HG03432 (cell line): ENCODE data around the gene ARID4B.
A peak's percentile ranks its signal among the peaks of the same experiment; 100 is the strongest.
"Not testable (repeated sequence)": the region's sequence is repeated elsewhere in the genome, so short reads cannot be mapped to it uniquely, and the experiment has no call there.

Experiments
- ATAC-seq: cut with Tn5 transposase; IDR thresholded peaks from one replicate; pipeline ENCODE4 v1.9.1; 2021; ENCODE audit warnings: mild to moderate bottlenecking, moderate library complexity; ENCODE audit not compliant: unreplicated experiment

The ARID4B gene

GRCh38 chr1:235328271-235329138, 526 bp upstream of the ARID4B start, which contains the start of gene GGPS1:
Gene GGPS1 (plus strand): TSS chr1:235328570. CDS start chr1:235335265, 6,695 bp downstream.
- ATAC-seq, result peak; percentile 60

DNA sequence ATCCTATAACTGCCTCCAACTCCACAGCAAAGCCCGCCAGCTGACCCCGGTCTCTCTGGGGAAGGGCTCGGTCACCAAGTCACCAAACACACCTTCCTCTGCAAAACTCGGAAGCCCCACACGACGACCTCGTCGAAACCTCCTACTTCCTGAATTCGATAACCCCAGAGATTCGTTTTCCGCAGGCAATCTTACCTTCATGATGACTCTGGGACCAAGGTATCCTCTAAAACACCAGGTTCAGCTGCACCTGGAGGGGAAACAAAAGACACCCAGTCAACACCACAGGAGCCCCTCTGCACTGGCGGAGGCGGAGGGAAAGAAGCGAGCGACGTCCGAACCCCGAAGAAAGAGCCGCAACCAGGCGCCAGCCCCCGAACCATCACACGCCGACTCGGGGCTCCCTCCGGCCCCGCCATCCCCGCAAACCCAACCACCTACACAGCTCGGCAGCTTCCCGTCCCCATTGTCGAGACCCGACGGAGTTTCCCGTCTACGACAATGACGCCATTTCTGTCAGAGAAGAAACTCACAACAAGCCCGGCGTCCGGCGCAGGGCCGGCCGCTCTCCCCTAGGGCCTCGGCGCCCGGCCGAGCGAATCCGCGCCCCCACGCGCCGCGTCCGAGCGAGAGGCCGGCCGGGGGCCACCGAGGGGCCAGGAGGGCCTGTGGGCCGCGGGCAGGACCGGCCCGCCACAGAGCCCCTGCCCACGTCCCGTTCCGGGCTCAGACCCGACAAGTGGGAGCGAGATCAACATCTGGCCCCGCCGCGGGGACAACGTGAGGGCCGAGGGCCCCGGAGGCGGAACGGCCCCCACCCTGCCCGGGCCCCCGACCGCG, 1.0 kb downstream of the ARID4B start:
- ATAC-seq, result peak; percentile 12

DNA sequence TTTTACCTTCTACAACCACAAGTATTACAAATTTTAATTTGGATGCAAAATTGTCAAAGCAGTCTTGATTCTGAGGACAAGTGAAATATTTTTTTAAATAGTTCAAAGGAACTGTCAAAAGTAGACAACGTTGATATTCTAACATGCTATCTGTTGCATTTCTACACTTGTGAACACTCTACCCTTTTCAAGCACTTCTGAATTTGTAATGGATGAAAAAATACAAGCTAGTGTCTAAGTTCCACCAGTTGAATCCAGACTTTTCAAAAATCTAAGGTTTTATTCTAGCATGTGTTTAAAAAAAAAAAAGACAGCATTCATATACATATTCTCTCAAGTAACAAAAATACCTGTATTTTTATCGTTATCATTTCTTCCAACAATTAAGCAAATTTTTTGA, 2.1 kb downstream of the ARID4B start:
- no peak for ATAC-seq

DNA sequence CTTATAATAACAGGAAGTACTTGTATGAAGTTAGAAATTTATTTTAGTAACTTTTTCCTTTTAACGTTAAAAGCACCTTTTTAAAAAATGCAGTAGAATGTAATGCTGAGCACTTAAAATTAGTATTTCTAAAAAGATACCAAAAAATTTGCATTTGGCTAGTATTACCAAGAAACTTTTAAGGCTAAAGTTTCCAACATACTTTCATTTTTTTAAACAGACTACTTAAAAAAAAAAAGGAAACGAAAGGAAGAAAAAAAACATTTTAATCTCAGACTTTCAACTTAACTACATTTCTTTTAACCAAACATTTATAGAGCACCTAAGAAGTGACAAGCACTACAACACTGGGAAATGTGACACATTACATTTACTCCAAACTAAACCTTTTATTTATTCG, 2.8 kb downstream of the ARID4B start:
- ATAC-seq, result no peak

- ATAC-seq, result no peak
These were observed 3.7 kb downstream of the ARID4B start for GRCh38 chr1:235324296-235324695.

DNA sequence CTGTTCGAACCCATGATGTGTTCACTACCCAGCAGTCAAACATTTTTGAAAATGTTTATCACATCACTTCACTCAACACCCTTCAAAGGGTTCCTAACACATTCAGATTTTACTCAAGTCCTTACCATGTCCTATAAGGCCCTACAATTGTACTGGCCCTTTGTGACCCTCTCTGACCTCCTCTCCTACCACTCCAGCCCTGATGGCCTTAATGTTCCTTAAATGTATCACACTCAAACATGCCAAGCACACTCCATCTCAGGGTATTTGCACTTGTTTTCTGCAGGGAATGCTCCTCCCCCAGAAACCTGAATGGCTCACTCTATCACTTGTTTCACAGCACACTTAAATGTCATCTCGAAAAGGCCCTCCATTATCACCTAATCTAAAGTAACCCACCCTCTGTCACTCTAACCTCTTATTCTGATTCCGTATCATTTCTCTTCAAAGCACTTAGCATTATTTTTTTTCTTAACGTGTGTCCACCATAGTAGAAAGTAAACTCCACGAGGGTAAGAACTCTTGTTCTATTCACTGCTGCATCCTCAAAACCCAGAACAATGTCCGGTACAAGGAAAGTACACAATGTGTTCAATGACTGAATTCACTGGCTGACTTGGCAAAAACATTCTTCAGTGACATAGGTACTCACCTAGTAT, 7.3 kb downstream of the ARID4B start:
- no peak for ATAC-seq

GRCh38 chr1:235319255-235319654, 8.7 kb downstream of the ARID4B start:
- ATAC-seq, result no peak

GRCh38 chr1:235317168-235317567, 10.8 kb downstream of the ARID4B start:
- no peak for ATAC-seq

- ATAC-seq, result no peak
These were observed 12.2 kb downstream of the ARID4B start for GRCh38 chr1:235315735-235316134.

- ATAC-seq, result no peak
These were observed 12.8 kb downstream of the ARID4B start for GRCh38 chr1:235315173-235315572.

DNA sequence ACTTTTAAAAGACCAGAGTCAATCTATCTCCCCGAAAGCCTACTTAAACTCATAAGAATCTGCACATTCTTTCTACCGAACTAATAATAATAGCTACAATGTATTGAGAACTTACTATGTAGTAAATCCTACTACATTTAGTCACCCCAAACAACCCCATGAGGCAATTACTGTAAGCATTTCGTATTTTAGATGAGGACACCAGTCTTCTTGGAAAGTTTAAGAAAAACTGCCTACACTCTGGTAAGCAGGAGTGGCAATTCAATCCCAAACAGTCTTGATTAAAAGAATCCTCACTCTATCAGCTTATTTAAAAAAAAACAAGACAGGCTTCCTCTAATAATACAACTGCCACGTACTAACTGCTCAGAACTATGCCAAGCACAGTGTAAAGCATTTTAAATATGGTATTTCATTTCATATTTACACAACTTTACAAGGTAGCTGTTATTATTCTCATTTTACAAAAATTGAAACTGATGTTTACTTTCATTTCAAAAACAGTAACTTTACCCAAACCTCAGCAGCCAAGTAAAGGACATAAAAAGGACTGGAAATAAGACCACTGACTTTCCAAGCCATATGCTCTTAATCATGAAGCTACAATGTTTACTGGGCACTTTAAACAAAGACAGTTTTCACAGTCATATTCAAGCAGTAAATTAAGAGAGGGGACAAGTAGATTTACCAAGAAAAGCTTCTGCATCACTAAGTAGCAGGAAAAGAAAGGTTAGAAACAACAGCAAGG, 13.9 kb downstream of the ARID4B start:
- no peak for ATAC-seq

- ATAC-seq, result no peak
These were observed 14.7 kb downstream of the ARID4B start for GRCh38 chr1:235313262-235313661.

DNA sequence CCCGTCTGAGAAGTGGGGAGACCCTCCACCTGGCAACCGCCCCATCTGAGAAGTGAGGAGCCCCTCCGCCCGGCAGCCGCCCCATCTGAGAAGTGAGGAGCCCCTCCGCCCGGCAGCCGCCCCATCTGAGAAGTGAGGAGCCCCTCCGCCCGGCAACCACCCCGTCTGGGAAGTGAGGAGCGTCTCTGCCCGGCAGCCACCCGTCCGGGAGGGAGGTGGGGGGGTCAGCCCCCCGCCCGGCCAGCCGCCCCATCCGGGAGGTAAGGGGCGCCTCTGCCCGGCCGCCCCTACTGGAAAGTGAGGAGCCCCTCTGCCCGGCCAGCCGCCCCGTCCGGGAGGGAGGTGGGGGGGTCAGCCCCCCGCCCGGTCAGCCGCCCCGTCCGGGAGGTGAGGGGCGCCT, 18.8 kb downstream of the ARID4B start:
- ATAC-seq, result not testable (repeated sequence)

DNA sequence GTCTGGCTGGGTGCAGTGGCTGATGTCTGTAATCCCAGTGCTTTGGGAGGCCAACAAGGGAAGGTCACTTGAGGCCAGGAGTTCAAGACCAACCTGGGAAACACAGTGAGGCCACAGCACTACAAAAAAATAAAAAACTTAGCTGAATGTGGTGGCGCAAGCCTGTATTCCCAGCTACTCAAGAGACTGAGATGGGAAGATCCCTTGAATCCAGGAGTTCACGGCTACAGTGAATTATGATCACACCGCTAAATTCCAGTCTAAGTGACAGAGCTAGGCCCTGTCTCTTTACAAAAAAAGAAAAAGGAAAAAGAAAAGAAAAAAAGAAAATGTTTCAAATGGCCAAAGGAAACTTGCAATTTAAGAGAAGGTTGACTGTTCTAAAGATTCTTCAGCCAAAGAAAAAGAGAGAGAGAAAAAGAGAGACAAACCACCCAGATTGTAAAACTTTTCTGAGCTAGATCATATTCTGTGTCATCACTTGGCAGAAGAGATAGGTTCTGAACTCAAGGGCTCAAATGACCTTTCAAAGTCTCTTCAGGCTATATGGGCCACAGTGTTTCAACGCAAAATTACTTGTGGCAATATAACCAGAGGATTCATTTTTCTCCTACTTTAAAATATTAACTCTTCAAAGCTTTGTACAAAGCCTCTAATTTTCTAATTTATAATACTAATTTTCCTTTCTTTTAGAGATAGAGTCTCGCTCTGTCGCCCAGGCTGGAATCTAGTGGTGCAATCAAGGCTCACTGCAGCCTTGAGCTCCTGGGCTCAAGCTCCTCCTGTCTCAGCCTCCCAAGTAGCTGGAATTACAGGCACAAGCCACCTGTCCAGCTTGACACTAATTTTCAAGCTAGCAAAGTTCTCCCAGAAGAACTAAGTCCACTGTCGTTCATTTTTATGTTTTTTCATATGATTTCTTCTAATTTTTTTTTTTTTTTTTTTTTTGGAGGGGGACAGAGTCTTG, 20.5 kb downstream of the ARID4B start:
- no peak for ATAC-seq

DNA sequence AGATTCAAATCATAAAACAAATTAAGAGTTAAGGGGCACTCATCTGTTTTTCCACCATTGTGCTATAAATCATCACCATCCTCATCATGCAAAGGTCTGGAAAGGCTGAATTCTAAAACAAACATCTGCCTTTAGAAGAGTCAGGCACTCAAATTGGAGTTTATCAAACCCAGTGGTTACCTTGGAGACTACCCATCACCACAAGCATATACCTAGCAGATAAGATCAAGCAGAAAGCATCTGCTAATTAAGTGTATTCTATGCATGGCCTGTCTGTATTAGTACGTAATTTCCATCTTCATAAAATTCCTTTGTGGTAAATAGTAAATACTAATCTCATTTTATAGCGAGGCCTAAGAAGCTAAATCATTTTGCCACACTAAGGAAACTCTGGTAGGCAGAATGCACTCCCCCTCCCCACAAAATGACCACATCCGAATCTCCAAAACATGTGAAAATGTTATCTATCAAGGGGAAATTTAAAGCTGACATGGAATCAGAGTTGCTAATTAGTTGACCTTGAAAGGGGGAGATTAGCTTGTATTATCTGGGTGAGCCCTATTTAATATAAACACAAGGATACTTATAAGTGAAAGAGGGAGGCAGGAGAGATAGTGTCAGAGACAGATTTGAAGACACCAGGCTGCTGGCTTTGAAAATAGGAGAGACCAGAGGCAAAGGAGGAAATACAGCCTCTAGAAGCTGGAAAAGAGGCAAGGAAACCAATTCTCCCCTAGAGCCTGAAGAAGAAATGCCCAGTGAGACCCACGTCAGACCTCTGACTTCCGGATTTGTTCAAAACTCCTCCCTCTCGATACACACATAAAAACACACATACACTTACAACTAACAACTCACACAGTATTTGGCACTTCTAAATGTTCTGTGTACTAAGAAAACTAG, 23.2 kb downstream of the ARID4B start:
- ATAC-seq, result no peak

GRCh38 chr1:235302143-235302542, 25.8 kb downstream of the ARID4B start:
- no peak for ATAC-seq

DNA sequence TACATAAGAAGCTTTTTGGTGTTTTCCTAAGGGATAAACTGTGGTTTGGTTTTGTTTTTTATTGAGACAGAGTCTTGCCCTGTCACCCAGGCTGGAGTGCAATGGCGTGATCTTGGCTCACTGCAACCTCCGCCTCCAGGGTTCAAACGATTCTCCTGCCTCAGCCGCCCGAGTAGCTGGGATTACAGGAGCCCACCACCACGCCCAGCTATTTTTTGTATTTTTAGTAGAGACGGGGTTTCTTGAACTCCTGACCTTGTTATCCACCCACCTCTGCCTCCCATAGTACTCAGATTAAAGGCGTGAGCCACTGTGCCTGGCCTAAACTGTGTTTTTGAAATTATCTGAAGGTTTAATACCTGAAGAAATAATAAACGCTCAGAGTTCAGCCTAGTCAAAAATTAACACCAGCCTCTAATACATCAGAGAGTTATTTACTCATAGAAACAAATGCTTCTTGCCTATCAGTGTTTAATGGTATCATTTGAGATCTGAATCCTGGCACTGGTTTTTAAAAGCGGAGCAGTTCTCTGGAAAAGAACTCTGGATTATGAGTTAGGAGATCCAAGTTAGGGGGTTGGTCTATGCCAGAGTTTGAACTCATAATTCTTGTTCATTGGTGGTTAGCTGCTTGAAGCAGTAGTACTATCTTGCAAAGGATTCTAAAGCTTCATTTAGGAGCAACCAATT, 28.7 kb downstream of the ARID4B start:
- no peak for ATAC-seq

- no peak for ATAC-seq
These were observed 29.2 kb downstream of the ARID4B start for GRCh38 chr1:235298758-235299157.
